HG03378 (cell line): ENCODE data around the gene MGAT4A.

Experiments used
- ATAC-seq: cut with Tn5 transposase; IDR thresholded peaks from one replicate; pipeline ENCODE4 v1.9.1; 2021; ENCODE audit warnings: mild to moderate bottlenecking, moderate library complexity; ENCODE audit not compliant: unreplicated experiment

The MGAT4A gene

GRCh38 chr2:98731041-98731893 lies at the start of gene MGAT4A:
Gene MGAT4A (minus strand): TSS chr2:98731132. CDS start chr2:98726332, 4,800 bp downstream.
- no peak for ATAC-seq

GRCh38 chr2:98778741-98779483 lies 48.0 kb upstream of the MGAT4A start:
- no peak for ATAC-seq

- ATAC-seq: no peak
Measured at GRCh38 chr2:98778151-98778550, 47.2 kb upstream of the MGAT4A start.

- ATAC-seq: no peak
Measured at GRCh38 chr2:98777710-98778109, 46.8 kb upstream of the MGAT4A start.

- no peak for ATAC-seq
Measured at GRCh38 chr2:98777076-98777475, 46.1 kb upstream of the MGAT4A start.

- no peak for ATAC-seq
Measured at GRCh38 chr2:98776136-98776535, 45.2 kb upstream of the MGAT4A start.

GRCh38 chr2:98775146-98775986 lies 44.4 kb upstream of the MGAT4A start:
- ATAC-seq: no peak

GRCh38 chr2:98773907-98774306 lies 43.0 kb upstream of the MGAT4A start:
- ATAC-seq: no peak

GRCh38 chr2:98773169-98773568 lies 42.2 kb upstream of the MGAT4A start:
- ATAC-seq: no peak

- no peak for ATAC-seq
Measured at GRCh38 chr2:98772536-98772935, 41.6 kb upstream of the MGAT4A start.

- ATAC-seq: no peak
Measured at GRCh38 chr2:98771721-98772524, 41.0 kb upstream of the MGAT4A start.

GRCh38 chr2:98771264-98771663 lies 40.3 kb upstream of the MGAT4A start:
- ATAC-seq: no peak

GRCh38 chr2:98769784-98770183 lies 38.9 kb upstream of the MGAT4A start:
- ATAC-seq: no peak

- ATAC-seq: no peak
Measured at GRCh38 chr2:98769114-98769476, 38.2 kb upstream of the MGAT4A start.

- no peak for ATAC-seq
Measured at GRCh38 chr2:98768384-98769113, 37.6 kb upstream of the MGAT4A start.

- no peak for ATAC-seq
Measured at GRCh38 chr2:98764499-98764898, 33.6 kb upstream of the MGAT4A start.

GRCh38 chr2:98763209-98763951 lies 32.4 kb upstream of the MGAT4A start:
- no peak for ATAC-seq

- no peak for ATAC-seq
Measured at GRCh38 chr2:98761909-98762308, 31.0 kb upstream of the MGAT4A start.

GRCh38 chr2:98761267-98761781 lies 30.4 kb upstream of the MGAT4A start:
- ATAC-seq: no peak
